ENCODE measurements around the gene LRRC15. TPM values are rescaled to one million over a fixed set of nuclear protein-coding genes. Genes with fewer than 3 reads are reported as not detected.
A peak's percentile ranks its signal among the peaks of the same experiment; 100 is the strongest.

Gene LRRC15
- total and polyA plus RNA-seq, 2 donors from 2014 or later, result 0.09 to 0.63 TPM

- intact Hi-C loops (cut with DNase I), result no loop called here
- peaks cover 3% of the 10 kb centered on the region for H3K27me3 ChIP-seq (ENCODE audit: control insufficient read depth, insufficient read depth, low read length)
- H3K4me3 ChIP-seq (ENCODE audit: low read length in 3 of 3), result peak overlapping the region in 1 of 3 donors; percentile 37
- H3K9me3 ChIP-seq (ENCODE audit: control insufficient read depth in 2 of 3, insufficient read depth in 1 of 3, low read length in 3 of 3), result peaks cover 0 to 16% (median 0%) of the 10 kb centered on the region in 3 donors
- H3K36me3 ChIP-seq (ENCODE audit: control insufficient read depth in 2 of 3, insufficient read depth in 3 of 3, low read length in 3 of 3), result peaks cover 0 to 2% (median 0%) of the 10 kb centered on the region in 3 donors
- TF ChIP-seq CTCF (IDR thresholded peaks at IDR 0.05; ENCODE audit: borderline replicate concordance, extremely low read depth, insufficient read depth), result no peak
- FAIRE-seq (no peak), DNase-seq (no peak)
- no peak overlapping the region for H3K27ac ChIP-seq (ENCODE audit: low read depth in 2 of 2, low read length in 2 of 2)
- peaks cover 5 to 12% (median 11%) of the 10 kb centered on the region in 3 donors for H3K4me1 ChIP-seq (ENCODE audit: control insufficient read depth in 2 of 3, insufficient read depth in 2 of 3, low read depth in 1 of 3, low read length in 3 of 3)
- H3K9ac ChIP-seq (ENCODE audit: low read length in 3 of 3), result peak overlapping the region in 1 of 3 donors; percentile 1
These were observed 44.7 kb downstream of the LRRC15 start for GRCh38 chr3:194324823-194325327.

GRCh38 chr3:194323785-194324735 lies 45.5 kb downstream of the LRRC15 start:
- peaks cover 5 to 12% (median 11%) of the 10 kb centered on the region in 3 donors for H3K4me1 ChIP-seq (ENCODE audit: control insufficient read depth in 2 of 3, insufficient read depth in 2 of 3, low read depth in 1 of 3, low read length in 3 of 3)
- no peak overlapping the region for H3K27ac ChIP-seq (ENCODE audit: low read depth in 2 of 2, low read length in 2 of 2)
- H3K36me3 ChIP-seq (ENCODE audit: control insufficient read depth in 2 of 3, insufficient read depth in 3 of 3, low read length in 3 of 3), result peaks cover 0 to 2% (median 0%) of the 10 kb centered on the region in 3 donors
- intact Hi-C loops (cut with DNase I), result no loop called here
- TF ChIP-seq CTCF (IDR thresholded peaks at IDR 0.05; ENCODE audit: borderline replicate concordance, extremely low read depth, insufficient read depth), result no peak
- FAIRE-seq (no peak), DNase-seq (peak in 4 of 5 donors; percentile 92 to 94 (median 93))
- peaks cover 0 to 16% (median 3%) of the 10 kb centered on the region in 3 donors for H3K9me3 ChIP-seq (ENCODE audit: control insufficient read depth in 2 of 3, insufficient read depth in 1 of 3, low read length in 3 of 3)
- peaks cover 3% of the 10 kb centered on the region for H3K27me3 ChIP-seq (ENCODE audit: control insufficient read depth, insufficient read depth, low read length)
- H3K4me3 ChIP-seq (ENCODE audit: low read length in 3 of 3), result peak overlapping the region; percentile 12 to 37 (median 22)
- H3K9ac ChIP-seq (ENCODE audit: low read length in 3 of 3), result no peak overlapping the region

GRCh38 chr3:194322678-194323211 lies 46.8 kb downstream of the LRRC15 start:
- TF ChIP-seq CTCF (IDR thresholded peaks at IDR 0.05; ENCODE audit: borderline replicate concordance, extremely low read depth, insufficient read depth), result no peak
- FAIRE-seq (no peak), DNase-seq (peak in 3 of 5 donors; percentile 45 to 71 (median 65))
- peaks cover 3% of the 10 kb centered on the region for H3K27me3 ChIP-seq (ENCODE audit: control insufficient read depth, insufficient read depth, low read length)
- no peak overlapping the region for H3K4me3 ChIP-seq (ENCODE audit: low read length in 3 of 3)
- H3K4me1 ChIP-seq (ENCODE audit: control insufficient read depth in 2 of 3, insufficient read depth in 2 of 3, low read depth in 1 of 3, low read length in 3 of 3), result peaks cover 5 to 11% (median 11%) of the 10 kb centered on the region in 3 donors
- H3K9ac ChIP-seq (ENCODE audit: low read length in 3 of 3), result no peak overlapping the region
- intact Hi-C loops (cut with DNase I), result no loop called here
- peaks cover 0 to 2% (median 0%) of the 10 kb centered on the region in 3 donors for H3K36me3 ChIP-seq (ENCODE audit: control insufficient read depth in 2 of 3, insufficient read depth in 3 of 3, low read length in 3 of 3)
- H3K9me3 ChIP-seq (ENCODE audit: control insufficient read depth in 2 of 3, insufficient read depth in 1 of 3, low read length in 3 of 3), result peaks cover 2 to 15% (median 3%) of the 10 kb centered on the region in 3 donors
- no peak overlapping the region for H3K27ac ChIP-seq (ENCODE audit: low read depth in 2 of 2, low read length in 2 of 2)
